ENCODE measurements around the gene RHNO1.

Gene RHNO1

GRCh38 chr12:2890388-2891239 is 13.6 kb downstream of the RHNO1 start, which contains the start of gene TULP3:
TSS of gene TULP3 (plus strand) at chr12:2890891. CDS start at chr12:2890948, 57 bp downstream.
- H3K4me3 ChIP-seq (ENCODE audit: low read depth, low read length): peak within 1 kb of the TSS; percentile 69
- peak; percentile 96 for DNase-seq (ENCODE audit: low read depth)
- TF ChIP-seq CTCF (IDR thresholded peaks at IDR 0.05; ENCODE audit: low read depth, low read length): no peak
- TF ChIP-seq MYC (IDR thresholded peaks at IDR 0.05; ENCODE audit: low read depth, low read length): no peak; the same call in none of the 2 replicates
- peak; percentile 43 for TF ChIP-seq POLR2A (IDR thresholded peaks at IDR 0.05; ENCODE audit: extremely low read depth, insufficient read length)
- TF ChIP-seq MAX (IDR thresholded peaks at IDR 0.05; ENCODE audit: low read depth, low read length): peak; percentile 66; the same call in 1 of the 2 replicates

GRCh38 chr12:2891240-2892053 is 14.4 kb downstream of the RHNO1 start:
- TF ChIP-seq POLR2A (IDR thresholded peaks at IDR 0.05; ENCODE audit: extremely low read depth, insufficient read length) (no peak), MYC (IDR thresholded peaks at IDR 0.05; ENCODE audit: low read depth, low read length) (no peak), MAX (IDR thresholded peaks at IDR 0.05; ENCODE audit: low read depth, low read length) (no peak), CTCF (IDR thresholded peaks at IDR 0.05; ENCODE audit: low read depth, low read length) (no peak)
- DNase-seq (ENCODE audit: low read depth): peak; percentile 52
- H3K4me3 ChIP-seq (ENCODE audit: low read depth, low read length): peak overlapping the region; percentile 69

- TF ChIP-seq MAX (IDR thresholded peaks at IDR 0.05; ENCODE audit: low read depth, low read length): no peak
- H3K4me3 ChIP-seq (ENCODE audit: low read depth, low read length): no peak overlapping the region
- DNase-seq (ENCODE audit: low read depth): no peak
Observed at GRCh38 chr12:2892246-2892645, 15.2 kb downstream of the RHNO1 start.

- no peak overlapping the region for H3K4me3 ChIP-seq (ENCODE audit: low read depth, low read length)
- TF ChIP-seq MAX (IDR thresholded peaks at IDR 0.05; ENCODE audit: low read depth, low read length): no peak
- no peak for TF ChIP-seq CTCF (IDR thresholded peaks at IDR 0.05; ENCODE audit: low read depth, low read length)
- no peak for TF ChIP-seq MYC (IDR thresholded peaks at IDR 0.05; ENCODE audit: low read depth, low read length)
- no peak for TF ChIP-seq POLR2A (IDR thresholded peaks at IDR 0.05; ENCODE audit: extremely low read depth, insufficient read length)
- DNase-seq (ENCODE audit: low read depth): peak; percentile 16
Observed at GRCh38 chr12:2893007-2893406, 16.0 kb downstream of the RHNO1 start.

GRCh38 chr12:2895051-2895451 is 18.0 kb downstream of the RHNO1 start:
- H3K4me3 ChIP-seq (ENCODE audit: low read depth, low read length): no peak overlapping the region
- TF ChIP-seq MYC (IDR thresholded peaks at IDR 0.05; ENCODE audit: low read depth, low read length) (no peak), CTCF (IDR thresholded peaks at IDR 0.05; ENCODE audit: low read depth, low read length) (no peak), MAX (IDR thresholded peaks at IDR 0.05; ENCODE audit: low read depth, low read length) (no peak), POLR2A (IDR thresholded peaks at IDR 0.05; ENCODE audit: extremely low read depth, insufficient read length) (no peak)
- no peak for DNase-seq (ENCODE audit: low read depth)
